Islet of Langerhans (tissue), 1 donor: Measurements from ENCODE around the gene GNL3L.
"Not testable (repeated sequence)": the region's sequence is repeated elsewhere in the genome, so short reads cannot be mapped to it uniquely, and the experiment has no call there.

Experiments used
- FAIRE-seq: peaks from one replicate; lab custom pipeline; 2011; peaks lifted over from hg19 to GRCh38; lab: Jason Lieb, UNC

Gene GNL3L

DNA sequence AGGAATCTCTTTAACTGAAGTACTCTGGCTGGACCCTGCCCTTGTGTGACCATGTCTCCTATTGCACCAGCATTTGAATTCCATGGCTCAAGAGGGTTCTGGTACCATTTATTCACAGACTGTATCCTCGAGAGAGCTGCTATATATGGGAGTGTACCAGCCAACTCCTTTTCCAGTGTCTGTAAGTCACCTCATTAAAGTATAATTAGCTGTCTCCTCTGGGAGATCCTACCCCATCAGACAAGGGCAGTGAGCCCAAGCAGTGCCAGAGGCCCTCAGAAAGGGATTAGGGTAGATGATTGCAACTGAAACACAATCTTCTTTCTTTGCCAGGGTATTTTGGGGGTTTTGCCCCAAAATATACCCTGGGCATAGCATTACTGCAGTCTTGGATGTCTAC, 31.6 kb downstream of the GNL3L start:
- FAIRE-seq = no peak

- FAIRE-seq = no peak
Measured at GRCh38 chrX:54564936-54565335, 34.9 kb downstream of the GNL3L start.

GRCh38 chrX:54570332-54570731, 40.3 kb downstream of the GNL3L start:
- FAIRE-seq = peak; percentile 89

DNA sequence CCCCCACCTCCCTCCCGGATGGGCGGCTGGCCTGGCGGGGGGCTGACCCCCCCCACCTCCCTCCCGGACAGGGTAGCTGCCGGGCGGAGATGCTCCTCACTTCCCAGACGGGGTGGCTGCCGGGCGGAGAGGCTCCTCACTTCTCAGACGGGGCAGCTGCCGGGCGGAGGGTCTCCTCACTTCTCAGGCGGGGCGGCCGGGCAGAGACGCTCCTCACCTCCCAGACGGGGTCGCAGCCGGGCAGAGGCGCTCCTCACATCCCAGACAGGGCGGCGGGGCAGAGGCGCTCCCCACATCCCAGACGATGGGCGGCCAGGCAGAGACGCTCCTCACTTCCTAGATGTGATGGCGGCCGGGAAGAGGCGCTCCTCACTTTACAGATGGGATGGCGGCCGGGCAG, 42.6 kb downstream of the GNL3L start:
- FAIRE-seq = not testable (repeated sequence)

- FAIRE-seq = no peak
Measured at GRCh38 chrX:54597728-54598127, 67.7 kb downstream of the GNL3L start.

- no peak for FAIRE-seq
Measured at GRCh38 chrX:54602563-54602962, 72.5 kb downstream of the GNL3L start.
